MM.1S (cell line): ENCODE measurements around the gene TMEM60.

Experiments used
- DNase-seq: peaks from one replicate; pipeline ENCODE4 v3.0.0-alpha.2; 2015
- H2AFZ ChIP-seq: fragments of 300-600 bp; sonication (generic); 2 replicates; pipeline ENCODE4 v1.6.0; 2016; ENCODE audit warnings: antibody characterized with exemption, low read length
- H3F3A ChIP-seq: fragments of 300-600 bp; sonication (generic); 2 replicates; pipeline ENCODE4 v1.6.1; 2016; ENCODE audit warnings: mild to moderate bottlenecking, antibody characterized with exemption, low read length, moderate library complexity, mixed read lengths; ENCODE audit not compliant: insufficient read depth
- H3K27ac ChIP-seq: fragments of 300-600 bp; sonication (generic); 2 replicates; pipeline ENCODE4 v1.5.1; 2016; ENCODE audit warnings: mild to moderate bottlenecking, low read length
- H3K27me3 ChIP-seq: fragments of 300-600 bp; sonication (generic); replicated peaks from 2 replicates; pipeline ENCODE4 v1.6.0; 2016; ENCODE audit warnings: low read length; ENCODE audit not compliant: insufficient read depth
- H3K36me3 ChIP-seq: fragments of 300-600 bp; sonication (generic); replicated peaks from 2 replicates; pipeline ENCODE4 v1.6.1; 2016; ENCODE audit warnings: mild to moderate bottlenecking, low read length, mixed read lengths; ENCODE audit not compliant: insufficient read depth
- H3K4me1 ChIP-seq: fragments of 300-600 bp; sonication (generic); 2 replicates; pipeline ENCODE4 v1.6.1; 2016; ENCODE audit warnings: low read length, mixed read lengths
- H3K4me2 ChIP-seq: fragments of 300-600 bp; sonication (generic); 2 replicates; pipeline ENCODE4 v1.6.0; 2016; ENCODE audit warnings: low read depth, low read length
- H3K4me3 ChIP-seq: fragments of 300-600 bp; sonication (generic); 2 replicates; pipeline ENCODE4 v1.5.1; 2016; ENCODE audit warnings: low read length, mixed read lengths
- H3K79me2 ChIP-seq: fragments of 300-600 bp; sonication (generic); 2 replicates; pipeline ENCODE4 v1.6.1; 2016; ENCODE audit warnings: mixed run types, low read length, mixed read lengths
- H3K9ac ChIP-seq: fragments of 300-600 bp; sonication (generic); 2 replicates; pipeline ENCODE4 v1.6.1; 2016; ENCODE audit warnings: low read length, mixed read lengths
- H3K9me2 ChIP-seq: fragments of 300-600 bp; sonication (generic); replicated peaks from 2 replicates; pipeline ENCODE4 v1.6.1; 2016; ENCODE audit warnings: mild to moderate bottlenecking, low read length, mixed read lengths; ENCODE audit not compliant: insufficient read depth
- H3K9me3 ChIP-seq: fragments of 300-600 bp; sonication (generic); replicated peaks from 2 replicates; pipeline ENCODE4 v1.6.1; 2016; ENCODE audit warnings: mild to moderate bottlenecking, low read length, mixed read lengths; ENCODE audit not compliant: insufficient read depth
- H4K20me1 ChIP-seq: fragments of 300-600 bp; sonication (generic); 2 replicates; pipeline ENCODE4 v1.6.1; 2016; ENCODE audit warnings: mild to moderate bottlenecking, low read length, moderate library complexity, mixed read lengths; ENCODE audit not compliant: insufficient read depth
- EZH2 ChIP-seq: fragments of 300-600 bp; sonication (generic); optimal IDR thresholded peaks from 2 replicates; pipeline ENCODE3; 2017; ENCODE audit warnings: low read depth, mild to moderate bottlenecking, antibody characterized with exemption, low read length, mixed read lengths
- EZH2phosphoT487 ChIP-seq: fragments of 300-600 bp; sonication (generic); IDR thresholded peaks from 2 replicates; pipeline ENCODE4 v1.6.1; 2018; ENCODE audit warnings: antibody characterized with exemption, low read length
- TF ChIP-seq, protein P1 (sequence below): fragments of 300-600 bp; sonication (generic); IDR thresholded peaks from 2 replicates; pipeline ENCODE4 v1.5.1; 2016; ENCODE audit warnings: antibody characterized with exemption, low read length, mixed read lengths

Gene TMEM60

DNA sequence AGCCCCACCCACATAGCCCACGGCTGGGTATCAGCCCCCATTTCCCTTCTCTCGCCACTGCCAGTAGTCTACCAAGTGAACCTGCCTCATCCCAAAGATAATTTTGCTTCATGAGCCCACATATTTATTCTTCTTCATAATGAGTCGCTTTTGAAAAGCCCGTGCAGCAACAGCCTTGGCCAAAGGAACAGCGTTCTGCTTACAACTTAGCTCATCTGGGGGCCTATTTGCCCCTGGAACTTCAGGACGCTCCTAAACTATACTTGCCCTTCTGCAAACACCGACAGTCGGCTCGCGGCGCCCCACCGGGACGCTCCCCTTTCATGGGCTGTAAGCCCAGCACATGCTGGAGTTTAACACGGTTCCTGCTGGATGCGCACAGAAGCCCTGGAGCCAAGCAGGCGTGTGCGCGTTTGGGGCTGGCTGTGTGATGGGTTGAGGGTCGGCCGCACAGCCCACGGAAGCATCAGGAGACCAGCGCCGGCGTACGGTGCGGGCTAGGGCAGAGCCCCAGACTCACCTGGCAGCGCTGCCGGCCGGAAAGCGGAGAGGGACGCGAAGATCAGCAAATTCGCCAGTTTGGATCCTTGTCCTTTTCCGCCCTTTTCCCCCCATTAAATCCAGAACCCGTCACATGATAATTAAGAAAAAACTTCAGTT lies 370 bp downstream of the TMEM60 start:
- H3K36me3 ChIP-seq, result no peaks in the 10 kb centered on the region
- H3K27ac ChIP-seq, result peak overlapping the region; percentile 36; the same call in 1 of the 2 replicates
- H3K4me2 ChIP-seq, result peak overlapping the region; percentile 87
- H3K27me3 ChIP-seq, result no peaks in the 10 kb centered on the region
- H3F3A ChIP-seq, result no peaks in the 10 kb centered on the region; the same call in 1 of the 2 replicates
- H3K4me3 ChIP-seq, result peak overlapping the region; percentile 95
- TF ChIP-seq EZH2phosphoT487, result no peak
- no peak for TF ChIP-seq EZH2
- TF ChIP-seq, protein P1, sequence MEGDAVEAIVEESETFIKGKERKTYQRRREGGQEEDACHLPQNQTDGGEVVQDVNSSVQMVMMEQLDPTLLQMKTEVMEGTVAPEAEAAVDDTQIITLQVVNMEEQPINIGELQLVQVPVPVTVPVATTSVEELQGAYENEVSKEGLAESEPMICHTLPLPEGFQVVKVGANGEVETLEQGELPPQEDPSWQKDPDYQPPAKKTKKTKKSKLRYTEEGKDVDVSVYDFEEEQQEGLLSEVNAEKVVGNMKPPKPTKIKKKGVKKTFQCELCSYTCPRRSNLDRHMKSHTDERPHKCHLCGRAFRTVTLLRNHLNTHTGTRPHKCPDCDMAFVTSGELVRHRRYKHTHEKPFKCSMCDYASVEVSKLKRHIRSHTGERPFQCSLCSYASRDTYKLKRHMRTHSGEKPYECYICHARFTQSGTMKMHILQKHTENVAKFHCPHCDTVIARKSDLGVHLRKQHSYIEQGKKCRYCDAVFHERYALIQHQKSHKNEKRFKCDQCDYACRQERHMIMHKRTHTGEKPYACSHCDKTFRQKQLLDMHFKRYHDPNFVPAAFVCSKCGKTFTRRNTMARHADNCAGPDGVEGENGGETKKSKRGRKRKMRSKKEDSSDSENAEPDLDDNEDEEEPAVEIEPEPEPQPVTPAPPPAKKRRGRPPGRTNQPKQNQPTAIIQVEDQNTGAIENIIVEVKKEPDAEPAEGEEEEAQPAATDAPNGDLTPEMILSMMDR, result no peak
- peak; percentile 11 for DNase-seq
- H3K9ac ChIP-seq, result peak overlapping the region; percentile 78
- H3K79me2 ChIP-seq, result peaks cover 61% of the 10 kb centered on the region
- H3K9me3 ChIP-seq, result no peaks in the 10 kb centered on the region
- no peaks in the 10 kb centered on the region for H4K20me1 ChIP-seq
- peaks cover 25% of the 10 kb centered on the region for H3K4me1 ChIP-seq
- H3K9me2 ChIP-seq, result no peaks in the 10 kb centered on the region
- peak overlapping the region; percentile 91 for H2AFZ ChIP-seq

DNA sequence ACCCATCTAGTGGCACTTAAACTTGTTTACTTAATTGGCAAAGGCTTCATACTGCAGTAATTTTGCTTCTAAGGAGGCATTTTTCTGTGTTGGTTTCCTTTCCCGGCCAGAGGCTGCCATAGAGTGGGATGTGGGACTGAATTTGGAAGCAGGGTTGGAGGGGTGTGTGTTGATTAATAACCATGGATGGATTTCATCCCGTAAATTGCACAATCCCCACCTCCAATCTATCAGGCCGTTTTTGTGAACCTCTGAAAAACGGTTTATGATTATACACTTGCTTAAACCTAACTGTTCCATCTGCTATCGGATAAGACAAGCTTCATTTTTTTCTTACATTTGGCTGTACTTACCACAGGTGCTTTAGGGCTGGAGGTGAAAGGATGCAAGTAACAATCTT lies 1.3 kb downstream of the TMEM60 start:
- H3K36me3 ChIP-seq, result no peaks in the 10 kb centered on the region
- H3K4me2 ChIP-seq, result peak overlapping the region; percentile 87
- no peak overlapping the region for H3K27ac ChIP-seq
- H3F3A ChIP-seq, result no peaks in the 10 kb centered on the region; the same call in 1 of the 2 replicates
- peaks cover 61% of the 10 kb centered on the region for H3K79me2 ChIP-seq
- DNase-seq, result no peak
- peaks cover 19% of the 10 kb centered on the region for H3K4me1 ChIP-seq
- no peaks in the 10 kb centered on the region for H3K9me2 ChIP-seq
- no peaks in the 10 kb centered on the region for H3K27me3 ChIP-seq
- TF ChIP-seq EZH2 (no peak), EZH2phosphoT487 (no peak)
- TF ChIP-seq, protein P1, result no peak
- no peaks in the 10 kb centered on the region for H3K9me3 ChIP-seq
- H4K20me1 ChIP-seq, result no peaks in the 10 kb centered on the region
- no peak overlapping the region for H3K9ac ChIP-seq
- H3K4me3 ChIP-seq, result peak overlapping the region; percentile 95
- no peak overlapping the region for H2AFZ ChIP-seq

DNA sequence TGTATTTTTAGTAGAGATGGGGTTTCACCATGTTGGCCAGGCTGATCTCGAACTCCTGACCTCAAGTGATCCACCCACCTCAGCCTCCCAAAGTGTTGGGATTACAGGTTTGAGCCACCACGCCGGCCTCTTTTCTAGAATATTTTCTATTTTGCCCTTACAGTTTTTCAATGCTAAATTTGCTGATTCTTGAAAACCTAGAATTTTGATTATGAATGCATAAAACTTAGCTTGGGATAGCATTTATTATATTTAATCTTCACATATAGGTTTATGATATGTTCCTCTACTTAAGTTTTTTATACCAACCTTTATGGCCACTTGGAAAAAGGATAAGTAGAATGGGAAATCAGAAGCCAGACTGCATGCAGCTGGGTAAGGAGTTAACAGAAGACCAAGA lies 2.1 kb downstream of the TMEM60 start:
- Histone ChIP-seq H3K4me3 (no peak overlapping the region), H3K9ac (no peak overlapping the region), H3K4me1 (peaks cover 19% of the 10 kb centered on the region), H3F3A (peaks cover 4% of the 10 kb centered on the region; the same call in 1 of the 2 replicates), H3K9me2 (no peaks in the 10 kb centered on the region), H3K27ac (no peak overlapping the region), H3K79me2 (peaks cover 61% of the 10 kb centered on the region), H3K36me3 (no peaks in the 10 kb centered on the region), H3K4me2 (peak overlapping the region; percentile 87; the same call in 1 of the 2 replicates), H2AFZ (no peak overlapping the region), H4K20me1 (no peaks in the 10 kb centered on the region), H3K9me3 (no peaks in the 10 kb centered on the region), H3K27me3 (no peaks in the 10 kb centered on the region)
- DNase-seq, result no peak
- TF ChIP-seq, protein P1, result no peak
- TF ChIP-seq EZH2phosphoT487, result no peak
- TF ChIP-seq EZH2, result no peak
